Suprapubic skin (tissue), 3 donors: Measurements from ENCODE around the gene PIM2.

ENCODE experiments used
- CTCF ChIP-seq, 2 donors: fragments of 200-600 bp in 1 of 2; fragments of 450-650 bp in 1 of 2; sonication (generic) in 1 of 2; IDR thresholded peaks; one replicate each; pipeline ENCODE4 v1.5.1; 2016 to 2019; ENCODE audit warnings: antibody characterized with exemption in 2 of 2, mild to moderate bottlenecking in 1 of 2, moderate library complexity in 1 of 2
- POLR2A ChIP-seq, 2 donors: fragments of 450-650 bp; IDR thresholded peaks; one replicate each; pipeline ENCODE4 v1.6.1; 2017; ENCODE audit warnings: antibody characterized with exemption in 2 of 2, mild to moderate bottlenecking in 2 of 2, moderate library complexity in 2 of 2

GRCh38 chrX:48938721-48939425 lies 20.0 kb upstream of the PIM2 start:
- TF ChIP-seq CTCF (IDR thresholded peaks at IDR 0.05), result no peak
- no peak for TF ChIP-seq POLR2A (IDR thresholded peaks at IDR 0.05)
